GM23248 (cell line): ENCODE results near the gene MEGF9. TPM values are rescaled to one million over a fixed set of nuclear protein-coding genes. Genes with fewer than 3 reads are reported as not detected.
A peak's percentile ranks its signal among the peaks of the same experiment; 100 is the strongest.

Experiments used
- DNase-seq: peaks from one replicate; pipeline ENCODE4 v3.0.0-alpha.2; 2015
- H2AFZ ChIP-seq: fragments of 200-600 bp; sonication (generic); 2 replicates; pipeline ENCODE4 v1.6.1; 2016; ENCODE audit warnings: antibody characterized with exemption
- H3F3A ChIP-seq: fragments of 200-600 bp; sonication (generic); 2 replicates; pipeline ENCODE4 v1.6.1; 2016; ENCODE audit warnings: mild to moderate bottlenecking, antibody characterized with exemption, mixed run types; ENCODE audit not compliant: insufficient read depth
- H3K27ac ChIP-seq: fragments of 200-600 bp; sonication (generic); 2 replicates; pipeline ENCODE4 v1.5.1; 2016; ENCODE audit warnings: mild to moderate bottlenecking
- H3K27me3 ChIP-seq: fragments of 200-600 bp; sonication (generic); replicated peaks from 2 replicates; pipeline ENCODE4 v1.6.1; 2016; ENCODE audit warnings: mild to moderate bottlenecking; ENCODE audit not compliant: insufficient read depth
- H3K36me3 ChIP-seq: fragments of 200-600 bp; sonication (generic); 2 replicates; pipeline ENCODE4 v1.6.1; 2016; ENCODE audit warnings: low read depth, mild to moderate bottlenecking
- H3K4me1 ChIP-seq: fragments of 200-600 bp; sonication (generic); 2 replicates; pipeline ENCODE4 v1.6.1; 2016; ENCODE audit warnings: mild to moderate bottlenecking; ENCODE audit not compliant: insufficient read depth
- H3K4me2 ChIP-seq: fragments of 200-600 bp; sonication (generic); one replicate; pipeline ENCODE4 v1.6.1; 2016; ENCODE audit warnings: mild to moderate bottlenecking; ENCODE audit not compliant: unreplicated experiment
- H3K4me3 ChIP-seq: fragments of 200-600 bp; sonication (generic); 2 replicates; pipeline ENCODE4 v1.5.1; 2016; ENCODE audit warnings: mild to moderate bottlenecking
- H3K79me2 ChIP-seq: fragments of 200-600 bp; sonication (generic); 2 replicates; pipeline ENCODE4 v1.6.1; 2016; ENCODE audit warnings: mild to moderate bottlenecking; ENCODE audit not compliant: insufficient read depth
- H3K9ac ChIP-seq: fragments of 200-600 bp; sonication (generic); 2 replicates; pipeline ENCODE4 v1.6.1; 2016; ENCODE audit warnings: mild to moderate bottlenecking
- H3K9me2 ChIP-seq: fragments of 200-600 bp; sonication (generic); 2 replicates; pipeline ENCODE4 v1.6.1; 2016; ENCODE audit warnings: mixed run types, mild to moderate bottlenecking, moderate library complexity; ENCODE audit not compliant: insufficient read depth
- H3K9me3 ChIP-seq: fragments of 200-600 bp; sonication (generic); one replicate; pipeline ENCODE4 v1.6.1; 2017; ENCODE audit warnings: low read depth
- H4K20me1 ChIP-seq: fragments of 200-600 bp; sonication (generic); 2 replicates; pipeline ENCODE4 v1.6.0; 2016; ENCODE audit not compliant: insufficient read depth
- EZH2 ChIP-seq: fragments of 200-600 bp; sonication (generic); IDR thresholded peaks from 2 replicates; pipeline ENCODE4 v1.6.1; 2018; ENCODE audit warnings: antibody characterized with exemption, mild to moderate bottlenecking; ENCODE audit not compliant: insufficient read depth, poor library complexity, severe bottlenecking
- EZH2phosphoT487 ChIP-seq: fragments of 200-600 bp; sonication (generic); IDR thresholded peaks from 2 replicates; pipeline ENCODE4 v1.6.1; 2018; ENCODE audit warnings: antibody characterized with exemption, moderate library complexity, mild to moderate bottlenecking, low read depth; ENCODE audit not compliant: insufficient read depth
- WGBS, 2 experiments: methylation state at CpG; one replicate each; pipeline ENCODE4 v1.1.6; 2015 to 2017; ENCODE audit warnings: low lambda C conversion rate in 2 of 2, low coverage in 1 of 2; ENCODE audit errors: missing lambda C conversion rate in 2 of 2; 5-methylcytosine and 5-hydroxymethylcytosine counted together
- in situ Hi-C: fragments of 300-500 bp; cut with MboI; formaldehyde crosslinking; loops from 2 replicates; pipeline ENCODE4 v1.15.0; 2020
- polyA plus RNA-seq: library from polyadenylated mRNA; unstranded; fragments of >200 nt; fragmentation: Nextera tagmentation; extraction: Ambion mirVana; gene quantifications from 2 replicates; pipeline ENCODE4 v1.2.1, GENCODE V29; 2016
- total RNA-seq: library from RNA; depleted of rRNA; stranded (reverse); fragments of >200 nt; shearing (Covaris generic); gene quantifications from 2 replicates; pipeline ENCODE4 v1.2.3, GENCODE V29; 2014

MEGF9 gene
- total and polyA plus RNA-seq, 2 experiments from 2014 or later: 2.1 to 3.8 TPM

DNA sequence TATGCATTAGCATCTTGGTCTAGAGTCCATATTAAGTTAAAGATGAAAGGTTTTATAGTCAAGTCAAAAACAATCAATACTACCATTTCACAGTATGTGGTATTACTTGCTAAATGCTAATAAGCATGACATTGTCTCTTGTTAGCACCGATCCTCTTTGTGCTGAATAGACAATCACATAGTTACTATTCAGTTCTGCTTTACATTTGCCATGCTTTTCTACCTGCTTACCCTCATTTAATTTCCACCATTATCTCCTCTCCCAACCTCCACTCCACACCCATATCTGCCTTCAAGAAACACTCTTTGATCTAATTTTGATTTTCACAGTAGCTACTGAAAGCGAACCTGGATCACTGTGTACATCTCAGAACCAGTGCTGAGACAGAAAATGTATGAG lies 16.8 kb downstream of the MEGF9 start:
- H3K9ac ChIP-seq: no peak overlapping the region
- 80 to 81% methylated on average over 2 of the region's 2 CpGs for WGBS, 2 experiments

DNA sequence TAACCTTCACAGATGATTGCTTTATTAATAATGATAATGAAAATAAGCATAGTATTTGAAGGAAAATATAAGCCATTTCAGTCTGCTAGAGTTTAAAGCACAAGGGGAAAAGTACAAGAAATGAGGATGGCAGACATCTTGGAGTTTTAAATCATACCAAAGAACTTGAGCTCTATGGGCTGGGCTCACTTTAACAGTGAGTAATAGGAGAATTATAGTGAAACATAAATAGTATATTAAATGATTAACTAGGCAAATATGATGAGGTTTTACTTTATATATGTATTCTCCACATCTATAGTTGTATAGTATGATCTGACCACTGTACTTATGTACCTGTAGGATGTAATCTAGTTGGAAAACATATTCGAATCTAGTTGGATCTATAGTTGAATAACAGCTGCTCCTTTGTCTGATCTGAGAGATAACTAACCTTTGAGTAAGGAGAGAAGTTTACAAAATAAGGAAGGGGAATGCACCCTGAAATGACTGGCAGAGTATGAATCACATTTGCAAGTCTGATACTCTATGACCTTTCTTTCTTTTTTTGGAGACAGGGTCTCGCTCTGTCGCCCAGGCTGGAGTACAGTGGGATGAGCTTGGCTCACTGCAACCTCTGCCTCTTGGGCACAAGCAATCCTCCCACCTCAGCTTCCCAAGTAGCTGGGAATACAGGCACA lies 17.6 kb downstream of the MEGF9 start:
- Histone ChIP-seq H3K4me1 (peaks cover 18% of the 10 kb centered on the region), H3K4me3 (no peak overlapping the region), H3K36me3 (no peaks in the 10 kb centered on the region), H4K20me1 (no peaks in the 10 kb centered on the region), H3K9me3 (no peaks in the 10 kb centered on the region), H3K27me3 (no peaks in the 10 kb centered on the region), H2AFZ (no peak overlapping the region), H3K9me2 (no peaks in the 10 kb centered on the region), H3F3A (peaks cover 15% of the 10 kb centered on the region), H3K4me2 (peak overlapping the region; percentile 3), H3K27ac (no peak overlapping the region; the same call in 1 of the 2 replicates), H3K79me2 (no peaks in the 10 kb centered on the region), H3K9ac (no peak overlapping the region)
- no peak for DNase-seq
- in situ Hi-C loops: no loop called here
- no peak for TF ChIP-seq EZH2phosphoT487
- no peak for TF ChIP-seq EZH2
- WGBS, 2 experiments: 84 to 94% methylated on average over 3 of the region's 3 CpGs

More for the DNA sequence above, 16.8 kb downstream of the MEGF9 start:
- in situ Hi-C loops: no loop called here
- Histone ChIP-seq H4K20me1 (no peaks in the 10 kb centered on the region), H3K36me3 (no peaks in the 10 kb centered on the region), H3K4me1 (peaks cover 18% of the 10 kb centered on the region), H3F3A (peaks cover 15% of the 10 kb centered on the region), H3K79me2 (no peaks in the 10 kb centered on the region), H3K9me2 (no peaks in the 10 kb centered on the region), H2AFZ (no peak overlapping the region), H3K4me3 (no peak overlapping the region), H3K27me3 (no peaks in the 10 kb centered on the region), H3K9me3 (no peaks in the 10 kb centered on the region), H3K27ac (no peak overlapping the region), H3K4me2 (no peak overlapping the region)
- TF ChIP-seq EZH2phosphoT487: no peak
- TF ChIP-seq EZH2: no peak
- DNase-seq: no peak

DNA sequence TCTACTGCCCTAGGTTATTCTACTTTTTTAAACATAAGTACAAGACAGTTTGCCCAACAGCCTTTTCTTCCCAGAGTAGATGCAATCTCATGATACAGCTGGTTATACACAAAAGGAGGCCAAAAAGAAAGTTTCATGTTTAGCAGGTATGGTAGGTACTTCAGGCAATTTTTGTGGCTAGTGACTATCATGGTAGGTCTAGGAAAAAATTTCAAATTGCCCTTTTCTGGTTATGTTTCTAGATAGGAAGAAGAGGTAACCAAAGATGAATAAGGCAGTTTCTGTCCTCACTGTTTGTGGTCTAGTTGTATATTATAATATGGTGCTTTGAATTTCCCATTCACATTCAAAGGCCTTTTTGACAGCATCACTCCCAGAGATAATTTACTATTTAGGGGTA lies 19.7 kb downstream of the MEGF9 start:
- TF ChIP-seq EZH2 (no peak), EZH2phosphoT487 (no peak)
- H3F3A ChIP-seq: peaks cover 15% of the 10 kb centered on the region
- no peaks in the 10 kb centered on the region for H3K36me3 ChIP-seq
- no peak overlapping the region for H3K9ac ChIP-seq
- H3K27ac ChIP-seq: no peak overlapping the region
- H4K20me1 ChIP-seq: no peaks in the 10 kb centered on the region
- peaks cover 18% of the 10 kb centered on the region for H3K4me1 ChIP-seq
- no peaks in the 10 kb centered on the region for H3K79me2 ChIP-seq
- H3K9me2 ChIP-seq: no peaks in the 10 kb centered on the region
- H2AFZ ChIP-seq: no peak overlapping the region
- DNase-seq: no peak
- H3K27me3 ChIP-seq: no peaks in the 10 kb centered on the region
- no peaks in the 10 kb centered on the region for H3K9me3 ChIP-seq
- H3K4me3 ChIP-seq: no peak overlapping the region
- no peak overlapping the region for H3K4me2 ChIP-seq
- in situ Hi-C loops: no loop called here

DNA sequence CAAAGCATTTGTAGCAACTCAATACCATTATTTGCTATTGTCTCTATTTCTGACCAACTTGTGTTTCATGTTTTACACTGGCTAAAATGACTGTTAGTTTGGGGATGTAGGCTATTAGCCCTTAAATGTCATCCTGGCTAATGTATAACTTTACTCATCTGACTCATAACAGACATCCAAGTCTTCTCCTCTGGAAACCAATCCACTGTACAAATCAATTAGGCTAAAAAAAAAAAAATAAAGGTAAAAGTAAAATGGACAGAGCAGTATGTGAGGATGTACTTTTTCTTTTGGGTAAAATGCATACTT lies 20.6 kb downstream of the MEGF9 start:
- H3K9me3 ChIP-seq: no peaks in the 10 kb centered on the region
- H3K4me1 ChIP-seq: peaks cover 18% of the 10 kb centered on the region
- in situ Hi-C loops: no loop called here
- H3K9me2 ChIP-seq: no peaks in the 10 kb centered on the region
- no peak overlapping the region for H3K9ac ChIP-seq
- no peaks in the 10 kb centered on the region for H3K36me3 ChIP-seq
- no peaks in the 10 kb centered on the region for H3K79me2 ChIP-seq
- no peak overlapping the region for H3K27ac ChIP-seq
- H2AFZ ChIP-seq: no peak overlapping the region
- no peak for TF ChIP-seq EZH2phosphoT487
- no peak for TF ChIP-seq EZH2
- H3F3A ChIP-seq: peaks cover 15% of the 10 kb centered on the region
- no peak overlapping the region for H3K4me2 ChIP-seq
- no peaks in the 10 kb centered on the region for H3K27me3 ChIP-seq
- no peak overlapping the region for H3K4me3 ChIP-seq
- peak; percentile 31 for DNase-seq
- no peaks in the 10 kb centered on the region for H4K20me1 ChIP-seq
